ENCODE measurements around the gene ZSCAN22.

Gene ZSCAN22

DNA sequence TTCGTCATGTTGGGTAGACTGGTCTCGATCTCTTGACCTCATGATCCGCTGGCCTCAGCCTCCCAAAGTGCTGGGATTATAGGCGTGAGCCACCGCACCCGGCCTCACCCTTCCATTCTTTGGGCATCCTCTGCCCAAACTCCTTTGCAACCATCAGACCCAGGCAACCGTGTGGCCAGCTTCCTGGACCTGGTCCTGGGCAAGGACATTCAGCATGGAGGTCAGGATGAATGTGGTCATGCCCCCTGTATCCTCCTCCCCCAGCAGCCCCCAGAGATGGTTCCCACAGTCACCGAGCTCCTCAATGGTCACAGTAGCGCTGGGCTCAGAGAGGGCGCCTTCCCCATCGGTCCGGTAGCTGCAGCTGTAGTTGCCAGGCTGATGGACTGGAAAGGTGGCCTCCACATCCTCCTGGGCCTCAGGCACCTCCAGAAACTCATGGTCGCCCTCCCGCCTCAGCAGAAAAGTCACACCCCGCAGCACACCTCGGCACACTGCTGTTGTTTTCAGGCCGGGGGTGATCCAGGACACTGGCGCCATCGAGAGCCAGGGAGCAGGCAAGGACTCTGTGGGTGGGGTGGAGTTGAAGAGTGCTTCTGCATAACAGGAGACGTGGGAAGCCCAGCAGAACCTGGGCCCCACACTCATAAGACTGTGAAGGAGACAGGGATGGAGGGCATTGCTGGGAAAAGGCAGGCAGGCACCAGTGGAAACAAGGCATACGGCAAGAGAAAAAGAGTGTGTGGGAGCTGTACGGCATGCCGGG lies 25.4 kb downstream of the ZSCAN22 start:
- H3K36me3 ChIP-seq (replicated peaks; ENCODE audit: insufficient read depth, low read length): no peaks in the 10 kb centered on the region
- H3K9me3 ChIP-seq (replicated peaks; ENCODE audit: insufficient read depth, low read length): no peaks in the 10 kb centered on the region
- H3K4me3 ChIP-seq (ENCODE audit: low read length): no peak overlapping the region
- H3K79me2 ChIP-seq (ENCODE audit: low read length): no peaks in the 10 kb centered on the region
- H3K4me1 ChIP-seq (ENCODE audit: low read length): no peaks in the 10 kb centered on the region
- H3K9ac ChIP-seq (ENCODE audit: low read length): no peak overlapping the region
- no peaks in the 10 kb centered on the region for H3K9me2 ChIP-seq (replicated peaks; ENCODE audit: insufficient read depth, low read length)
- no peaks in the 10 kb centered on the region for H4K20me1 ChIP-seq (ENCODE audit: insufficient read depth, low read length)
- H3K4me2 ChIP-seq (ENCODE audit: low read depth, low read length): no peak overlapping the region
- H3K27me3 ChIP-seq (replicated peaks; ENCODE audit: insufficient read depth, low read length): no peaks in the 10 kb centered on the region
- no peak overlapping the region for H2AFZ ChIP-seq (ENCODE audit: low read length)
- TF ChIP-seq, protein P1, sequence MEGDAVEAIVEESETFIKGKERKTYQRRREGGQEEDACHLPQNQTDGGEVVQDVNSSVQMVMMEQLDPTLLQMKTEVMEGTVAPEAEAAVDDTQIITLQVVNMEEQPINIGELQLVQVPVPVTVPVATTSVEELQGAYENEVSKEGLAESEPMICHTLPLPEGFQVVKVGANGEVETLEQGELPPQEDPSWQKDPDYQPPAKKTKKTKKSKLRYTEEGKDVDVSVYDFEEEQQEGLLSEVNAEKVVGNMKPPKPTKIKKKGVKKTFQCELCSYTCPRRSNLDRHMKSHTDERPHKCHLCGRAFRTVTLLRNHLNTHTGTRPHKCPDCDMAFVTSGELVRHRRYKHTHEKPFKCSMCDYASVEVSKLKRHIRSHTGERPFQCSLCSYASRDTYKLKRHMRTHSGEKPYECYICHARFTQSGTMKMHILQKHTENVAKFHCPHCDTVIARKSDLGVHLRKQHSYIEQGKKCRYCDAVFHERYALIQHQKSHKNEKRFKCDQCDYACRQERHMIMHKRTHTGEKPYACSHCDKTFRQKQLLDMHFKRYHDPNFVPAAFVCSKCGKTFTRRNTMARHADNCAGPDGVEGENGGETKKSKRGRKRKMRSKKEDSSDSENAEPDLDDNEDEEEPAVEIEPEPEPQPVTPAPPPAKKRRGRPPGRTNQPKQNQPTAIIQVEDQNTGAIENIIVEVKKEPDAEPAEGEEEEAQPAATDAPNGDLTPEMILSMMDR (IDR thresholded peaks at IDR 0.05; ENCODE audit: low read length): no peak
- no peak for TF ChIP-seq EZH2phosphoT487 (IDR thresholded peaks at IDR 0.05; ENCODE audit: low read length)
- no peak for TF ChIP-seq EZH2 (optimal IDR thresholded peaks at IDR 0.05; ENCODE audit: low read depth, low read length)
- no peak overlapping the region for H3K27ac ChIP-seq (ENCODE audit: low read length)
- no peaks in the 10 kb centered on the region for H3F3A ChIP-seq (ENCODE audit: insufficient read depth, low read length)
- no peak for DNase-seq

DNA sequence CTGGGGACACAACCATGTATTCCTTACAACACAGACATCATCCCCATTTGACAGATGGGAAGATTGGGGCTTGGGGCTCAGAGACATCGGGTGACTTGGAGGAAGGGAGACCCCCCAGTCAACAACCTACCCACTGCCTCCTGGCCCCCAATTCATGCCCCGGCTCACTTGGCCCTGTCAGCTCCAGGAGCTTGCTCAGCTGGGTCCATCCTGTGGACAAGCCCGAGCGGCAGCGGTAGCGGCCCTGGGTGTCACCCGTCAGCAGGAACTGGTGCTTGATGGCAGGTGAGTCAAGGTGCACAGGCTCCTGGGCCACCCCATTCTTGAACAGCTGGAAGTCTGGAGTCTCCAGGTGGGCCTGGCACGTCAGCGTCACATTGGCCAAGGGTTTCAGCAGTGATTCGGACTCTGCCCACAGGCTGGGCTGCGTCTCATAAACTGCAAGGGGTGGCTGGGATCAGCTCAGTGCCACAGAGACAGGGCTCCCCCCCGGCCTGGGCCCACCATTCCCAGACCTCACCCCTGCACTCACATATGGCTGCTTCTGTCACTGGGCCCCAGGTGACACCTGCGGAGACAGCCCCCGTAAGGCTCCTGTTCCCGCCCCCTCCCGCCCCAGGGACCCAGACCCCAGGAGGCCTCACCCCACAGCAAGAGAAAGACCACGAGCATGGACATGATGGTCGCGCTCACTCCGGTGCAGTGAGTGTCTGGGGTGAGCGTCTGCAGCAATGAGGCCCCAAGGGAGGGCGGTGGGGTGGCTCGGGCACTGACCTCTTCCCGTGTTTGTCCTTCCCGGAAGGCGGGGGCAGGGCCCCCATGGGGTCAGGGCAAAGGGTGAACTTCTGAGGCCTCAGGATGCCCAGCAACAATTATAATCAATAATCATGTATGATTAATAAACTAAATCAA lies 26.2 kb downstream of the ZSCAN22 start, which contains the start of gene A1BG:
Gene A1BG (minus strand): TSS at position 733 of the 912 bp plus-strand sequence. CDS start 55 bp downstream, at position 678.
- Histone ChIP-seq H3K36me3 (replicated peaks; ENCODE audit: insufficient read depth, low read length) (no peaks in the 10 kb centered on the region), H3K79me2 (ENCODE audit: low read length) (no peaks in the 10 kb centered on the region), H3F3A (ENCODE audit: insufficient read depth, low read length) (no peaks in the 10 kb centered on the region), H4K20me1 (ENCODE audit: insufficient read depth, low read length) (no peaks in the 10 kb centered on the region), H3K27ac (ENCODE audit: low read length) (no peak within 1 kb of the TSS), H2AFZ (ENCODE audit: low read length) (no peak within 1 kb of the TSS), H3K4me2 (ENCODE audit: low read depth, low read length) (no peak within 1 kb of the TSS), H3K9me2 (replicated peaks; ENCODE audit: insufficient read depth, low read length) (no peaks in the 10 kb centered on the region), H3K27me3 (replicated peaks; ENCODE audit: insufficient read depth, low read length) (no peaks in the 10 kb centered on the region), H3K9ac (ENCODE audit: low read length) (no peak within 1 kb of the TSS), H3K9me3 (replicated peaks; ENCODE audit: insufficient read depth, low read length) (no peaks in the 10 kb centered on the region), H3K4me1 (ENCODE audit: low read length) (no peaks in the 10 kb centered on the region), H3K4me3 (ENCODE audit: low read length) (no peak within 1 kb of the TSS)
- DNase-seq: no peak
- TF ChIP-seq EZH2 (optimal IDR thresholded peaks at IDR 0.05; ENCODE audit: low read depth, low read length) (no peak), EZH2phosphoT487 (IDR thresholded peaks at IDR 0.05; ENCODE audit: low read length) (no peak)
- TF ChIP-seq, protein P1 (IDR thresholded peaks at IDR 0.05; ENCODE audit: low read length): no peak

DNA sequence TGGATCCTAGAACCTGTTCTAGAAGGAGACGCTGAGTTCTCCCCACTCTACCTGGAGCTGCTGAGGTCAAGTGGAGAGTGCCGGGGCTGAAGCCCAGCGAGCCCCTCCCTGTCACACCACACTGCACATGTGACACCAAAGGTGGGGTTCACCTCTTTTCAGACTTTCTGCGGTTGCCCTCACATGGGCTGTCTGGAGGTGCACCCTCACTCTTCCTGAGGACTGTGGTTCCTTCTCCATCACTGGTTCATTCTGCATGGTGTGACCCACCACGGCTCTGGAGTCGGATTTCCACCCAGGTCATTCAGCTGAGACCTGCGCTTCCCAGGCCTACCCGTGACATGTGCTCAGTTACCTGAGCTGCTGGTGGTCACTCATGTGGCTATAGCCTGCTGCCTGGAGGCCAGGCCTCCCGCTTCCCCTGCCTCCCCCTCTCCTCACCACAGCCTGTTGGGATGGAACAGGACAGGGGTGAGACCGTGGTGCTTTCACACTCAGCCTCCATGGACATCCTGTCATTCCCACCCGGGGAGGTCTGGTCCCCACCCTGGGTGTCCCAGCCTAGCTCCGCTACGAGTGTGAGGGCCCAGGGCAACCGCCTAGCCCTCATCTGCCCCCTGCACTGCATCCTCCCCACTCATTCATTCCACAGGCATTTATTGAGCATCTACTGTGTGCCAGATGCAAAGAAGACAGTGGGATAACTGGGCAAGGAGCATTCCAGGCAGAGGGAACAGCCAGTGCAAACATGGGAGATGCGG lies 27.1 kb downstream of the ZSCAN22 start:
- DNase-seq: no peak
- Histone ChIP-seq H3K4me3 (ENCODE audit: low read length) (no peak overlapping the region), H3K27ac (ENCODE audit: low read length) (no peak overlapping the region), H3K36me3 (replicated peaks; ENCODE audit: insufficient read depth, low read length) (no peaks in the 10 kb centered on the region), H3K9me2 (replicated peaks; ENCODE audit: insufficient read depth, low read length) (no peaks in the 10 kb centered on the region), H3F3A (ENCODE audit: insufficient read depth, low read length) (no peaks in the 10 kb centered on the region), H3K27me3 (replicated peaks; ENCODE audit: insufficient read depth, low read length) (no peaks in the 10 kb centered on the region), H4K20me1 (ENCODE audit: insufficient read depth, low read length) (no peaks in the 10 kb centered on the region), H3K4me2 (ENCODE audit: low read depth, low read length) (no peak overlapping the region), H3K9ac (ENCODE audit: low read length) (no peak overlapping the region), H3K79me2 (ENCODE audit: low read length) (no peaks in the 10 kb centered on the region), H2AFZ (ENCODE audit: low read length) (no peak overlapping the region), H3K9me3 (replicated peaks; ENCODE audit: insufficient read depth, low read length) (no peaks in the 10 kb centered on the region), H3K4me1 (ENCODE audit: low read length) (no peaks in the 10 kb centered on the region)
- TF ChIP-seq EZH2phosphoT487 (IDR thresholded peaks at IDR 0.05; ENCODE audit: low read length) (no peak), EZH2 (optimal IDR thresholded peaks at IDR 0.05; ENCODE audit: low read depth, low read length) (no peak)
- TF ChIP-seq, protein P1 (IDR thresholded peaks at IDR 0.05; ENCODE audit: low read length): no peak
